ENCODE data around the gene MVP.

DNA sequence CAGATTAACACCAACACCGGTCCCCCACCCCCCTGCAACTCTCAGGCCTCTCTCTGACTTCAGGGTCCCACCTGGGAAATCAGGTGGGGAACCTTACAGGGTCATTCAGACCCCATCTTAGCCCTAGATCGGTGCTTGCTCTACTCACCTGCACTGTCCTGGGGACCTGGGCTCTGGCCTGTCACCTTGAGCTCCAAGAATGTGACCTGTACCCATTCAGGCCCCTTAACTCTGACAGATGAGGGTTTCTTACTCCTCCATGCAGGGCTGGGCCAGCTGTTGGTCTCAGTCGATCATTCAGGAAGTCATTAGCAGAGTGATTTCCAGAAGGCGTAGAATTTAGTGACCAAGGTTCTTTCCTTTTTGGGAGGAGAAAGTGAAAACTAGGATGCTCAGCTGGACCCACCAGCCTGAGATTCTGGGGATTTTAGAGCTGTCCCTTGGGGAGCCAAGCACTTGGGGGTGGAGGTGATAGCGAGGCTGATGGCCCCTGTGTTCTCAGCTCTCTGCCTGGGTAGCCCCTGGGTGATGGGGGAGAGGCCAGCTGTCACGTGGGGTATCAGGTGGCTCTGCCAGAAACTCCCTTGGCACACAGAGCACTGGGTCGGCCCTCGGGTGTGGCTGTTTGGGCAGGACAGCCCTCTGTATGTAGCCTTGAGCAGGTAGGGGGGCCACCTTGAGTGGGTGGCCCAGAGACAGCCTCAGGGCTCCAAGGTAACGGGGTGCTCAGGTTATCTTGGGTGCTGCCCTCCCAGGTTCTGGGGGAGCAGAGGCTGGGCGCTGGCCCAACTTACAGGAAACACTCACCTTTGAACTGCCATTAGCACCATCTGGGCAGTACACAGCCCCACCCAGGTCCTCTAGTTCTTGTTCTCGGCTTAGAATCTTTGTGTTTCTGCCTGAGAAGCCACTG is 724 bp downstream of the MVP start:
- no peak for TF ChIP-seq GATA2 (IDR thresholded peaks at IDR 0.05; ENCODE audit: low read depth, low read length)
- no peak for TF ChIP-seq GATA3 (IDR thresholded peaks at IDR 0.05; ENCODE audit: low read depth, low read length)

Measured in SH-SY5Y (cell line).